ENCODE measurements around the gene TASP1.
A peak's percentile ranks its signal among the peaks of the same experiment; 100 is the strongest.
"Not testable (repeated sequence)": the region's sequence is repeated elsewhere in the genome, so short reads cannot be mapped to it uniquely, and the experiment has no call there.

Gene TASP1

GRCh38 chr20:13648291-13649228, 9.8 kb upstream of the TASP1 start:
- no peak for DNase-seq (ENCODE audit: low read depth)

GRCh38 chr20:13644010-13644409, 5.3 kb upstream of the TASP1 start:
- no peak for DNase-seq (ENCODE audit: low read depth)

- no peak for DNase-seq (ENCODE audit: low read depth)
Observed at GRCh38 chr20:13639150-13639497, 392 bp upstream of the TASP1 start.

- DNase-seq (ENCODE audit: low read depth) = no peak
Observed at GRCh38 chr20:13638162-13638495, 603 bp downstream of the TASP1 start.

GRCh38 chr20:13632431-13632830, 6.3 kb downstream of the TASP1 start:
- no peak for DNase-seq (ENCODE audit: low read depth)

- DNase-seq (ENCODE audit: low read depth) = peak; percentile 53
Observed at GRCh38 chr20:13627525-13627924, 11.2 kb downstream of the TASP1 start.

GRCh38 chr20:13626724-13627123, 12.0 kb downstream of the TASP1 start:
- DNase-seq (ENCODE audit: low read depth) = no peak

- DNase-seq (ENCODE audit: low read depth) = no peak
Observed at GRCh38 chr20:13625304-13625979, 13.3 kb downstream of the TASP1 start.

GRCh38 chr20:13619415-13619814, 19.3 kb downstream of the TASP1 start:
- not testable (repeated sequence) for DNase-seq (ENCODE audit: low read depth)

GRCh38 chr20:13618456-13618855, 20.3 kb downstream of the TASP1 start:
- DNase-seq (ENCODE audit: low read depth) = not testable (repeated sequence)

- not testable (repeated sequence) for DNase-seq (ENCODE audit: low read depth)
Observed at GRCh38 chr20:13617585-13617984, 21.1 kb downstream of the TASP1 start.

GRCh38 chr20:13616713-13617112, 22.0 kb downstream of the TASP1 start:
- not testable (repeated sequence) for DNase-seq (ENCODE audit: low read depth)

- no peak for DNase-seq (ENCODE audit: low read depth)
Observed at GRCh38 chr20:13613917-13614316, 24.8 kb downstream of the TASP1 start.

- no peak for DNase-seq (ENCODE audit: low read depth)
Observed at GRCh38 chr20:13611611-13612125, 27.1 kb downstream of the TASP1 start.

- DNase-seq (ENCODE audit: low read depth) = no peak
Observed at GRCh38 chr20:13610184-13610583, 28.5 kb downstream of the TASP1 start.

- no peak for DNase-seq (ENCODE audit: low read depth)
Observed at GRCh38 chr20:13608066-13608465, 30.7 kb downstream of the TASP1 start.

- not testable (repeated sequence) for DNase-seq (ENCODE audit: low read depth)
Observed at GRCh38 chr20:13593423-13593822, 45.3 kb downstream of the TASP1 start.

GRCh38 chr20:13588049-13588448, 50.7 kb downstream of the TASP1 start:
- DNase-seq (ENCODE audit: low read depth) = no peak

- no peak for DNase-seq (ENCODE audit: low read depth)
Observed at GRCh38 chr20:13587370-13587769, 51.4 kb downstream of the TASP1 start.

- DNase-seq (ENCODE audit: low read depth) = no peak
Observed at GRCh38 chr20:13586133-13586532, 52.6 kb downstream of the TASP1 start.

- no peak for DNase-seq (ENCODE audit: low read depth)
Observed at GRCh38 chr20:13581451-13581850, 57.3 kb downstream of the TASP1 start.

GRCh38 chr20:13580707-13581106, 58.0 kb downstream of the TASP1 start:
- DNase-seq (ENCODE audit: low read depth) = no peak

GRCh38 chr20:13574071-13574470, 64.7 kb downstream of the TASP1 start:
- no peak for DNase-seq (ENCODE audit: low read depth)

Measured in stromal cell of bone marrow (primary cell).